NCI-H510A (cell line): Measurements from ENCODE around the gene PTTG1IP.

Experiments used
- DNase-seq: peaks from one replicate; lab custom pipeline; 2025; lab: John Stamatoyannopoulos, UW

The PTTG1IP gene

DNA sequence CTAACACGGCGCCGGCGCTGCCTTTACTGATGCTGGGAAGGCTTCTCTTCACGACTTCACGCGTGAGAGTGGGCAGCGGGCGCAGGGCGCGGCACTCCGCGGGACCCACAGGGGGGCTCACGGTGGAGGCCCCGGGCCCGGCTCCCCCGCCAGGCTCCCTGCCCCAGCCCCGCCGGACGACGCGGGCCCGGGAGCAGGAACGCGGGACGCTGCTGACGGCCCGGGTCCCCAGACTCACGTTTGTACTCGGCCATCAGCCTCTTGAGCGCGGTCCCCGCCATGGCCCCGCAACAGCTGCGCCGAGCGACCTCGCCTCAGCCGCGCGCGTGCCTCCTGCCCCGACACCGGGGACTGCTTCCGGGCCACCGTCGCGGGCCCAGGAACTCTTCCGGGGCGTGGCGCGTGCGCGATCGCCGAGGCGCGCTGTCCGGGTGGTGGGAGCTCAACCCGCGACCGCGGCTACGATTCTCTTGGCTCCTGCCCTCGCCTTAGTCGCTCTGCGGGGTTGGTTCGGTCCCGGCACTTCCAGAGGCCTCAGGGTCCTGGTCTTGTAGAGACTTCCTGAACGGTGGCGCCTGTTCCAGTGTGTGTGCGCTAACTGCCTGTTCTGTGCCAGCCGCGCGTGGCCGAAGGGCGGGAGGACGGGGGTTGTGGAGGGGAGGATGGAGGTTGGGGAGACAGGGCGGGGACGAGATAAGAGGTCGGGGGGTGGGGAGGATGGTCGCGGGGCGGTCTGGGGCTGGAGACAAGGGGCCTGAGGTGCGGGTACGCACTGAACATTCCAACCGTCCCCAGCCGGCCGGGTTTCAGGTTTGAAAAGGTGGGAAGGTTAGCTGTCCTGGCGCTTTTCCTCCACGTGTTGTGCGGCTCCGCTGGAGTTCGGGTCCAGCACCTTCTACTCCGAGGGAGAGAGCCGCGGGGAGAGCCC lies 71.8 kb downstream of the PTTG1IP start, which contains the start of gene UBE2G2:
UBE2G2 (minus strand) TSS at position 353 of the 928 bp plus-strand sequence; CDS start at position 281, 72 bp downstream.
- DNase-seq = peak; percentile 78

DNA sequence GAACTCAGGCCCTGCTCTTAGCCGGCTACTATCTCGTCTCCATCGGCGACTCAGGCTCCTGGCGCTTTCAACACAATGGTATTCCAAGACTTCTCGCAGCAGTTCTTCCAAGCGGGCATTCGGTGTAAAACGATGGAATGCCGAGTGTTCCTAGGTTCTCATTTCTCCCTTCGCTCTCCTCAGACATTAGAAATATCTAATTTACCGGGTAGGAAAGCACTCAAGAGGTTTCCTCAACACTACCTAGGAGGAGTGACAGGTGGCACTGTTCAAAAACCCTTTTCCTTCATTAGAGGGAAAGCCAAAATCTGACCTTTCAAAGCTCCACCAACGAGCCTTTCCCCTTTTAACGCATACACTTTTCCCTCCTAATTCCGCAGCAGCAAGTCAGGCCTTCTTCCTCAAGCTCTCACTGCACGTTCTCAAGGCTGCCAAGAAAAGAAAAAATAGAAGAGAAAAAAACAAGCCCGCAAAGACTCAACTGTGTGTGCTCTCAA lies 72.5 kb downstream of the PTTG1IP start:
- no peak for DNase-seq

DNA sequence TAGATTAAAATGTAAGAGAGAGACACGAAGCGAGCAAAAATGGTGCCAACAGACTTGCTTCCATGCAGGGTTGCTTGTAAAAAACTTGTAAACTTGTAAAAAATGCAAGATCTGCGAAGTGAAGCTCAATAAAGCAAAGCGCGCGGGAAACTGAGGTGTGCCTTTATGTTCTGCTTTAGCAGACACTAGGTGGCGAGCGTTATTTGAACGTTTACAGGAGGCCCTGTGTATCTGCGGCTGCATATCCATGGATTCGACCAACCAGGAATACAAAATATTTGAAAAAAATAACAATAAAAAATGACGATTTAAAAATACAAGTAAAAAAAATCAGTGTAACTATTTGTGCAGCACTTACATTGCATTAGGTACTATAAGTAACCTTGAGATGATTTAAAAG lies 73.4 kb downstream of the PTTG1IP start:
- no peak for DNase-seq

DNA sequence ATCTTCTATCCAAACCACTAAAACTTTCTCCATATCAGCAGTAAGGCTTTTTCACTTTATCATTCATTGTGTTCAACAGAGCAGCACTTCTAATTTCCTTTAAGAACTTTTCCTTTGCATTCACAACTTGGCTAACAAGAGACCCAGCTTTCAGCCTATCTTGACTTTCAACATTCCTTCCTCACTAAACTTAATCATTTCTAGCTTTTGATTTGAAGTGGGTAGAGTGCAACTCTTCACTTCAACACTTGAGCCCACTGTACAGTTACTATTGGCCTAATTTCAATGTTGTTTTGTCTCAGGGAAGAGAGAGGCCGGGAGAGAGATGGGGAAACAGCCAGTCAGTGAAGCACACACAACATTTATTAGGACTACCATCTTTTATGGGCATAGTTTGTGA lies 73.8 kb downstream of the PTTG1IP start:
- DNase-seq = no peak
